ENCODE results near the gene HAT1.

The HAT1 gene

GRCh38 chr2:171965238-171965637 lies 43.0 kb downstream of the HAT1 start:
- no peak for TF ChIP-seq CTCF (IDR thresholded peaks at IDR 0.05)
- H3K27me3 ChIP-seq, result no peaks in the 10 kb centered on the region
- intact Hi-C loops (cut with DNase I; ENCODE audit: low total_unique reads), result no loop called here
- no peak for DNase-seq
- peaks cover 18 to 40% (median 26%) of the 10 kb centered on the region in 3 donors for H3K36me3 ChIP-seq
- no peak overlapping the region for H3K27ac ChIP-seq
- no peak overlapping the region for H3K4me3 ChIP-seq
- H3K4me1 ChIP-seq, result no peaks in the 10 kb centered on the region
- H3K9me3 ChIP-seq, result no peaks in the 10 kb centered on the region

GRCh38 chr2:171965661-171966060 lies 43.4 kb downstream of the HAT1 start:
- Histone ChIP-seq H3K27me3 (no peaks in the 10 kb centered on the region), H3K4me3 (no peak overlapping the region), H3K36me3 (peaks cover 18 to 42% (median 30%) of the 10 kb centered on the region in 3 donors), H3K4me1 (no peaks in the 10 kb centered on the region), H3K27ac (no peak overlapping the region), H3K9me3 (no peaks in the 10 kb centered on the region)
- DNase-seq, result no peak
- intact Hi-C loops (cut with DNase I; ENCODE audit: low total_unique reads), result no loop called here
- no peak for TF ChIP-seq CTCF (IDR thresholded peaks at IDR 0.05)

GRCh38 chr2:171966235-171966634 lies 44.0 kb downstream of the HAT1 start:
- Histone ChIP-seq H3K4me3 (no peak overlapping the region), H3K36me3 (peaks cover 18 to 46% (median 36%) of the 10 kb centered on the region in 3 donors), H3K27me3 (no peaks in the 10 kb centered on the region), H3K9me3 (no peaks in the 10 kb centered on the region), H3K27ac (no peak overlapping the region), H3K4me1 (no peaks in the 10 kb centered on the region)
- no peak for DNase-seq
- TF ChIP-seq CTCF (IDR thresholded peaks at IDR 0.05), result no peak
- intact Hi-C loops (cut with DNase I; ENCODE audit: low total_unique reads), result no loop called here

- H3K4me3 ChIP-seq, result no peak overlapping the region
- TF ChIP-seq CTCF (IDR thresholded peaks at IDR 0.05), result no peak
- no peaks in the 10 kb centered on the region for H3K27me3 ChIP-seq
- no peaks in the 10 kb centered on the region for H3K4me1 ChIP-seq
- peaks cover 18 to 46% (median 38%) of the 10 kb centered on the region in 3 donors for H3K36me3 ChIP-seq
- H3K27ac ChIP-seq, result no peak overlapping the region
- no peaks in the 10 kb centered on the region for H3K9me3 ChIP-seq
- intact Hi-C loops (cut with DNase I; ENCODE audit: low total_unique reads), result no loop called here
- no peak for DNase-seq
These were observed 44.4 kb downstream of the HAT1 start for GRCh38 chr2:171966688-171967087.

GRCh38 chr2:171968509-171968908 lies 46.2 kb downstream of the HAT1 start:
- Histone ChIP-seq H3K27ac (no peak overlapping the region), H3K27me3 (no peaks in the 10 kb centered on the region), H3K4me1 (no peaks in the 10 kb centered on the region), H3K36me3 (peaks cover 22 to 47% (median 46%) of the 10 kb centered on the region in 3 donors), H3K4me3 (no peak overlapping the region), H3K9me3 (no peaks in the 10 kb centered on the region)
- intact Hi-C loops (cut with DNase I; ENCODE audit: low total_unique reads), result no loop called here
- no peak for DNase-seq
- no peak for TF ChIP-seq CTCF (IDR thresholded peaks at IDR 0.05)

Measured in tibial artery (tissue), 4 donors.